Testis (tissue), 3 donors: ENCODE data around the gene NELL1. TPM values are rescaled to one million over a fixed set of nuclear protein-coding genes. Genes with fewer than 3 reads are reported as not detected.

ENCODE experiments used
- DNase-seq: peaks from one replicate; pipeline ENCODE4 v3.0.0-alpha.2; 2019
- H3K27ac ChIP-seq, 2 donors: fragments of 200-600 bp; sonication (generic); one replicate each; pipeline ENCODE4 v1.5.1; 2019
- H3K27me3 ChIP-seq: fragments of 200-600 bp; sonication (generic); one replicate; pipeline ENCODE4 v1.5.1; 2019
- H3K36me3 ChIP-seq: fragments of 200-600 bp; sonication (generic); one replicate; pipeline ENCODE4 v1.5.1; 2017; ENCODE audit warnings: low read depth; ENCODE audit errors: missing control alignments
- H3K4me1 ChIP-seq: fragments of 200-600 bp; sonication (generic); one replicate; pipeline ENCODE4 v1.5.1; 2019
- H3K4me3 ChIP-seq, 2 donors: fragments of 200-600 bp; sonication (generic); one replicate each; pipeline ENCODE4 v1.5.1; 2017 to 2019
- H3K9me3 ChIP-seq: fragments of 200-600 bp; sonication (generic); one replicate; pipeline ENCODE4 v1.5.1; 2017
- POLR2A ChIP-seq: fragments of 450-650 bp; IDR thresholded peaks from one replicate; pipeline ENCODE4 v1.6.1; 2017; ENCODE audit warnings: antibody characterized with exemption, mild to moderate bottlenecking, moderate library complexity
- WGBS, 2 donors: methylation state at CpG; one replicate each; pipeline ENCODE4 v1.1.5; 2018; 5-methylcytosine and 5-hydroxymethylcytosine counted together
- intact Hi-C: fragments of 100-400 bp; cut with DNase I; formaldehyde crosslinking; loops from one replicate; pipeline ENCODE4 v1.15.1; 2023; ENCODE audit warnings: low total_unique reads
- polyA plus RNA-seq: library from polyadenylated mRNA; stranded (reverse); fragments of 350-450 nt; fragmentation: Illumina TruSeq; extraction: RNeasy Lipid Tissue Mini Kit (QIAGEN cat#74804); gene quantifications from one replicate; pipeline ENCODE4 v1.2.3, GENCODE V29; 2014; ENCODE audit warnings: low read depth, low replicate concordance; ENCODE audit not compliant: insufficient read depth
- total RNA-seq, 2 donors: library from RNA; depleted of rRNA; stranded (reverse); fragments of >200 nt; gene quantifications; one replicate each; pipeline ENCODE4 v1.2.3, GENCODE V29; 2016
- TF ChIP-seq, protein P1 (sequence below), 3 experiments: fragments of 450-650 bp in 2 of 3; fragments of 200-600 bp in 1 of 3; sonication (generic) in 1 of 3; IDR thresholded peaks; one replicate each; pipeline ENCODE4 v1.5.1; 2016 to 2019; ENCODE audit warnings: antibody characterized with exemption in 3 of 3, mild to moderate bottlenecking in 2 of 3, moderate library complexity in 1 of 3

Gene NELL1
- total and polyA plus RNA-seq, 3 donors from 2014 or later, result 4.9 to 8.9 (median 7.0) TPM

DNA sequence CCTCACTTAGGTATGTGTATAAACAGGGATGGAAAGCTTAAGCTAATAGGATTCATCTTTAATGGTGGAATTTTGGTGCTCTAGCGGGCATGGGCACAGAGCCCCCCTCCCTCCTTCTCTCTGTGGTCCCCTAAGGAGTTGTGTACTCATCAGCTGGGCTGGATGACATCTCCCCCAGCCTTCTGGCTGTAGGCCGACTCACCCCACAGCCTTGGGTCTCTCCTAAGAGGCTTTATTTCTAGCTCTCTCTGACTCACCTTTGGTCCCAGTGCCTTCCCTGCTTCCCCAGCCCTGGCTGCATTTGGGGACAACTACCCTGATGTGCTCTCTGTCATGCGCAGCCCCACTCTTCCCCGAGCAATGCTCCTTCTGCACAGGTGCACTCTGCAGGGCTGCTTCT is 43.1 kb upstream of the NELL1 start:
- TF ChIP-seq POLR2A, result no peak
- TF ChIP-seq, protein P1, sequence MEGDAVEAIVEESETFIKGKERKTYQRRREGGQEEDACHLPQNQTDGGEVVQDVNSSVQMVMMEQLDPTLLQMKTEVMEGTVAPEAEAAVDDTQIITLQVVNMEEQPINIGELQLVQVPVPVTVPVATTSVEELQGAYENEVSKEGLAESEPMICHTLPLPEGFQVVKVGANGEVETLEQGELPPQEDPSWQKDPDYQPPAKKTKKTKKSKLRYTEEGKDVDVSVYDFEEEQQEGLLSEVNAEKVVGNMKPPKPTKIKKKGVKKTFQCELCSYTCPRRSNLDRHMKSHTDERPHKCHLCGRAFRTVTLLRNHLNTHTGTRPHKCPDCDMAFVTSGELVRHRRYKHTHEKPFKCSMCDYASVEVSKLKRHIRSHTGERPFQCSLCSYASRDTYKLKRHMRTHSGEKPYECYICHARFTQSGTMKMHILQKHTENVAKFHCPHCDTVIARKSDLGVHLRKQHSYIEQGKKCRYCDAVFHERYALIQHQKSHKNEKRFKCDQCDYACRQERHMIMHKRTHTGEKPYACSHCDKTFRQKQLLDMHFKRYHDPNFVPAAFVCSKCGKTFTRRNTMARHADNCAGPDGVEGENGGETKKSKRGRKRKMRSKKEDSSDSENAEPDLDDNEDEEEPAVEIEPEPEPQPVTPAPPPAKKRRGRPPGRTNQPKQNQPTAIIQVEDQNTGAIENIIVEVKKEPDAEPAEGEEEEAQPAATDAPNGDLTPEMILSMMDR (IDR thresholded peaks at IDR 0.05), result no peak
- WGBS, 2 donors, result 60 to 69% methylated on average over 4 of the region's 4 CpGs
- no peak overlapping the region for H3K27ac ChIP-seq
- no peak overlapping the region for H3K4me3 ChIP-seq
- DNase-seq, result no peak
- intact Hi-C loops, result no loop called here
- no peaks in the 10 kb centered on the region for H3K4me1 ChIP-seq
- no peaks in the 10 kb centered on the region for H3K27me3 ChIP-seq
- H3K36me3 ChIP-seq, result no peaks in the 10 kb centered on the region
- no peaks in the 10 kb centered on the region for H3K9me3 ChIP-seq

- intact Hi-C loops, result no loop called here
- Histone ChIP-seq H3K4me3 (no peak overlapping the region), H3K4me1 (no peaks in the 10 kb centered on the region), H3K27ac (no peak overlapping the region), H3K27me3 (no peaks in the 10 kb centered on the region), H3K36me3 (no peaks in the 10 kb centered on the region), H3K9me3 (no peaks in the 10 kb centered on the region)
- TF ChIP-seq POLR2A, result no peak
- TF ChIP-seq, protein P1 (IDR thresholded peaks at IDR 0.05), result no peak
- no peak for DNase-seq
- WGBS, 2 donors, result 77 to 78% methylated on average over 3 of the region's 3 CpGs
These were observed 42.4 kb upstream of the NELL1 start for GRCh38 chr11:20627026-20627425.

GRCh38 chr11:20627701-20628100 is 41.7 kb upstream of the NELL1 start:
- no peak overlapping the region for H3K4me3 ChIP-seq
- H3K27ac ChIP-seq, result no peak overlapping the region
- H3K27me3 ChIP-seq, result no peaks in the 10 kb centered on the region
- TF ChIP-seq, protein P1 (IDR thresholded peaks at IDR 0.05), result no peak
- TF ChIP-seq POLR2A, result no peak
- H3K36me3 ChIP-seq, result no peaks in the 10 kb centered on the region
- 26 to 52% methylated on average over 3 of the region's 3 CpGs for whole genome bisulfite sequencing, 2 donors
- no peaks in the 10 kb centered on the region for H3K9me3 ChIP-seq
- intact Hi-C loops, result no loop called here
- H3K4me1 ChIP-seq, result no peaks in the 10 kb centered on the region
- DNase-seq, result no peak

DNA sequence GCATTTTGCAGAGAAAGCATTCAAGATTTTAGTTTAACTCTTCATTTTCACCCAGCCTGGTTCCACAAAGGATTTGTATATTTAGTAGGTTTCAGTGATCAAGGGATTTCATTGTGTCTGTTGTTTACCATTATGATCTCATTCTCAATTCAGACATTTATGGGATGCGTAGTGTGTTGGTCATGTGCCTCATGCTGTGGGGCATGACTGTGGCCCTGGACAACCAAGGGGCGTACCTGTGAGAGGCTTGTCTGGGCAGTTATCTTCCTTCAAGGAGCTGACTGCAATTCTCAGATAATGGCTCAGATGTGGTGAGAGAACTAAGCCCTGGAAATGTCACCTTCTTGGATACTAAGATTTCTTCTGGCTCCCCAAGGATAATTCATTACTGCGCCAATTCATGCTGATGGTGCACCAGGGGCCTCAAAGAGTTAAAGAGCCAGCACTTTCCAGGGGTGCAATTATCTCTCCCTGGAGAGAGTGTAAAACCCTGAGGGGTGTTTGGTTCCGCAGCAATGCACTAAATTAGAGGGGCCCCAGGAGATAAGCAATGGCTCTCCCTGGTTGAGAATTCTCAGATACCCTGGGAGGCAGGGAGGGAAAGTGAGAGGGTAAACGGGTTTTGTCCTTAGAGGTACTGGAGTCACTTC is 37.7 kb upstream of the NELL1 start:
- WGBS, 2 donors, result 66 to 70% methylated on average over 5 of the region's 5 CpGs
- no peaks in the 10 kb centered on the region for H3K36me3 ChIP-seq
- no peaks in the 10 kb centered on the region for H3K4me1 ChIP-seq
- H3K27me3 ChIP-seq, result no peaks in the 10 kb centered on the region
- TF ChIP-seq, protein P1 (IDR thresholded peaks at IDR 0.05), result no peak
- no peak for TF ChIP-seq POLR2A
- intact Hi-C loops, result no loop called here
- no peak overlapping the region for H3K27ac ChIP-seq
- DNase-seq, result no peak
- H3K4me3 ChIP-seq, result no peak overlapping the region
- no peaks in the 10 kb centered on the region for H3K9me3 ChIP-seq

- H3K36me3 ChIP-seq, result no peaks in the 10 kb centered on the region
- H3K4me3 ChIP-seq, result no peak overlapping the region
- intact Hi-C loops, result no loop called here
- no peak overlapping the region for H3K27ac ChIP-seq
- no peaks in the 10 kb centered on the region for H3K4me1 ChIP-seq
- no peaks in the 10 kb centered on the region for H3K27me3 ChIP-seq
- DNase-seq, result no peak
- TF ChIP-seq POLR2A, result no peak
- TF ChIP-seq, protein P1 (IDR thresholded peaks at IDR 0.05), result no peak
- no peaks in the 10 kb centered on the region for H3K9me3 ChIP-seq
- 61 to 63% methylated on average over 1 of the region's 1 CpG for WGBS, 2 donors
These were observed 37.2 kb upstream of the NELL1 start for GRCh38 chr11:20632169-20632532.
